Endometrial microvascular endothelial cells (primary cell): ENCODE results near the gene S100A16. TPM values are rescaled to one million over a fixed set of nuclear protein-coding genes. Genes with fewer than 3 reads are reported as not detected.
"Not testable (repeated sequence)": the region's sequence is repeated elsewhere in the genome, so short reads cannot be mapped to it uniquely, and the experiment has no call there.

Source experiments
- in situ Hi-C: cut with HindIII; loops from 2 replicates; pipeline ENCODE4 v1.10.0; 2017; ENCODE audit warnings: low sequenced_read_pairs, low pct_unique_long_range_greater_than_20kb; ENCODE audit errors: inconsistent ontology term
- total RNA-seq: library from RNA; depleted of rRNA; stranded (reverse); fragments of >200 nt; gene quantifications from one replicate; pipeline ENCODE4 v1.2.3, GENCODE V29; 2015; ENCODE audit errors: inconsistent ontology term

Gene S100A16
- total RNA-seq, 1 donor from 2014 or later: 892 TPM

- in situ Hi-C loops: no loop called here
Observed at GRCh38 chr1:153571706-153572105, 41.2 kb downstream of the S100A16 start.

GRCh38 chr1:153570874-153571273, 42.1 kb downstream of the S100A16 start:
- in situ Hi-C loops: no loop called here

GRCh38 chr1:153569465-153569864, 43.5 kb downstream of the S100A16 start:
- in situ Hi-C loops: no loop called here

- in situ Hi-C loops: no loop called here
Observed at GRCh38 chr1:153568367-153569099, 44.4 kb downstream of the S100A16 start.

GRCh38 chr1:153567621-153568366, 45.1 kb downstream of the S100A16 start:
- in situ Hi-C loops: no loop called here

GRCh38 chr1:153566414-153567371, 46.2 kb downstream of the S100A16 start:
- in situ Hi-C loops: no loop called here

- in situ Hi-C loops: no loop called here
Observed at GRCh38 chr1:153565529-153566374, 47.2 kb downstream of the S100A16 start, which contains the start of gene S100A2. Gene S100A2 (minus strand): TSS chr1:153565844. CDS start chr1:153563877, 1,967 bp downstream.

GRCh38 chr1:153563991-153564390, 48.9 kb downstream of the S100A16 start:
- in situ Hi-C loops: no loop called here

- in situ Hi-C loops: no loop called here
Observed at GRCh38 chr1:153563483-153563901, 49.4 kb downstream of the S100A16 start.

GRCh38 chr1:153562021-153562420, 50.9 kb downstream of the S100A16 start:
- in situ Hi-C loops: not testable (repeated sequence)

GRCh38 chr1:153561466-153561985, 51.4 kb downstream of the S100A16 start:
- in situ Hi-C loops: no loop called here

GRCh38 chr1:153560771-153561465, 52.0 kb downstream of the S100A16 start:
- in situ Hi-C loops: no loop called here

GRCh38 chr1:153560241-153560640, 52.7 kb downstream of the S100A16 start:
- in situ Hi-C loops: no loop called here

- in situ Hi-C loops: no loop called here
Observed at GRCh38 chr1:153557877-153558276, 55.1 kb downstream of the S100A16 start.
